HG03558 (cell line): ENCODE data around the gene CCDC175.

Experiments used
- ATAC-seq: cut with Tn5 transposase; IDR thresholded peaks from one replicate; pipeline ENCODE4 v1.9.1; 2021; ENCODE audit warnings: moderate number of reproducible peaks; ENCODE audit not compliant: unreplicated experiment; ENCODE audit errors: extremely low read depth

Gene CCDC175

GRCh38 chr14:59541731-59542130, 34.9 kb downstream of the CCDC175 start:
- no peak for ATAC-seq

GRCh38 chr14:59540852-59541251, 35.8 kb downstream of the CCDC175 start:
- no peak for ATAC-seq

- ATAC-seq = no peak
Observed at GRCh38 chr14:59538936-59539335, 37.7 kb downstream of the CCDC175 start.

GRCh38 chr14:59537476-59537875, 39.1 kb downstream of the CCDC175 start:
- ATAC-seq = no peak

- ATAC-seq = no peak
Observed at GRCh38 chr14:59534361-59534987, 42.1 kb downstream of the CCDC175 start.

GRCh38 chr14:59532419-59532818, 44.2 kb downstream of the CCDC175 start:
- ATAC-seq = no peak

GRCh38 chr14:59530349-59530748, 46.3 kb downstream of the CCDC175 start:
- ATAC-seq = no peak

- ATAC-seq = no peak
Observed at GRCh38 chr14:59529189-59529588, 47.4 kb downstream of the CCDC175 start.

- no peak for ATAC-seq
Observed at GRCh38 chr14:59520224-59520623, 56.4 kb downstream of the CCDC175 start.

- no peak for ATAC-seq
Observed at GRCh38 chr14:59511916-59512575, 64.6 kb downstream of the CCDC175 start.

- no peak for ATAC-seq
Observed at GRCh38 chr14:59510966-59511365, 65.6 kb downstream of the CCDC175 start.

GRCh38 chr14:59510001-59510400, 66.6 kb downstream of the CCDC175 start:
- no peak for ATAC-seq

GRCh38 chr14:59509101-59509500, 67.5 kb downstream of the CCDC175 start:
- no peak for ATAC-seq

GRCh38 chr14:59507752-59508103, 68.9 kb downstream of the CCDC175 start:
- ATAC-seq = no peak

- peak; percentile 54 for ATAC-seq
Observed at GRCh38 chr14:59507063-59507751, 69.4 kb downstream of the CCDC175 start.

- ATAC-seq = no peak
Observed at GRCh38 chr14:59503256-59503655, 73.4 kb downstream of the CCDC175 start.

GRCh38 chr14:59500732-59501131, 75.9 kb downstream of the CCDC175 start:
- ATAC-seq = no peak

- no peak for ATAC-seq
Observed at GRCh38 chr14:59492384-59492783, 84.2 kb downstream of the CCDC175 start.

- no peak for ATAC-seq
Observed at GRCh38 chr14:59490756-59491155, 85.9 kb downstream of the CCDC175 start.

GRCh38 chr14:59484639-59485175, 91.9 kb downstream of the CCDC175 start:
- ATAC-seq = peak; percentile 19
